ENCODE measurements around the gene BLOC1S4.
"Not testable (repeated sequence)": the region's sequence is repeated elsewhere in the genome, so short reads cannot be mapped to it uniquely, and the experiment has no call there.

The BLOC1S4 gene

DNA sequence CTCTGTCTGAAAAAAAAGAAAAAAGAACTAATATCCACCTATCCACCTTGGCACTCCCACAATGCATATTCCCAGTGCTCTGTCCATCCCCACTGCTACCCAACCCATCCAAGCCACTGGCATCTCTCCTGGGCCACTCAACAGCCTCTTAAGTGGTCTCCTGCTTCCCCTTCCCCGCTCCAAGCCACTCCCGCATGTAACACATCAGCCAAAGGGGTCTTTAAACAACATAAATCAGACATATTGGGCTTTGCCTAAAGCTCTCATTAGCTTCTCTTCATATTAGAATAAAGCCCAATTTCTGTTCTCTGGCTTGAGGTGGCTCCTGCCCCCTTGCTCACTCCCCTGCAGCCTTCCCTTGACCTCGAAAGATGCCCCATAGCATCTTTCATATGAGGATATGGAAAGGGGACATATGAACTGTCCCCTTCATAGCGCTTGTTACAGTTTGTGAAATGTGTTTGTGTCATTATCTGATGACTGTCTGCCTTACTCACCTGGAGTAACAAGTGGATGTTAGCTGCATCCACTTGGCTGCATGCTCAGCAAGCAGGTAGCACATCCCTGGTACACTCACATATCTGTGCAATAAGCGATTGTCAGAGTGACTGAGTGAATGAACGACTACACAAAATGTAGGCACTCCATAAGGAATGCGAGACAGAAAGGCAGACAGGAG is 3.1 kb downstream of the BLOC1S4 start:
- DNase-seq (ENCODE audit: low read depth): no peak

DNA sequence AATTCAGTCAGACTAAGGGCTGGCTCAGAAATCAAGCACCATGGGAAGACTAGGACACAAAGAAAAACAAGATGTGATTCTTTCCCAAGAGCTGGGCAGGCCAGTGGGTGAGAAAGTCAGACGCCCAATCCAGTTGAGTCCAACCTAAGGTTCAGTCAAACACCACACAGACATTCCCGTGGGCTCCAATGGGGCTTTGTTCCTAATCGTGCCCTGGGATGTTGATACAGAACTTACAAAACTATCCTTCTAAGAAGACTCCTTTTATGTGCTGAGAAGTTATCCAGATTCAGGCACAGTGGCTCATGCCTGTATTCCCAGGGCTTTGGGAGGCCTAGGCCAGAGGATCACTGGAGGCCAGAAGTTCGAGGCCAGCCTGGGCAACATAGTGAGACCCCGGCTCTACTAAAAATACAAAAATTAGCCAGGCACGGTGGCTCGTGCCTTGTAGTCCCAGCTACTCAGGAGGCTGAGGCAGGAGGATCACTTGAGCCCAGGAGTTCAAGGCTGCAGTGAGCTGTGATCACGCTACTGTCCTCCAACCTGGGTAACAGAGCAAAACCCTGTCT is 3.7 kb downstream of the BLOC1S4 start:
- no peak for DNase-seq (ENCODE audit: low read depth)

DNA sequence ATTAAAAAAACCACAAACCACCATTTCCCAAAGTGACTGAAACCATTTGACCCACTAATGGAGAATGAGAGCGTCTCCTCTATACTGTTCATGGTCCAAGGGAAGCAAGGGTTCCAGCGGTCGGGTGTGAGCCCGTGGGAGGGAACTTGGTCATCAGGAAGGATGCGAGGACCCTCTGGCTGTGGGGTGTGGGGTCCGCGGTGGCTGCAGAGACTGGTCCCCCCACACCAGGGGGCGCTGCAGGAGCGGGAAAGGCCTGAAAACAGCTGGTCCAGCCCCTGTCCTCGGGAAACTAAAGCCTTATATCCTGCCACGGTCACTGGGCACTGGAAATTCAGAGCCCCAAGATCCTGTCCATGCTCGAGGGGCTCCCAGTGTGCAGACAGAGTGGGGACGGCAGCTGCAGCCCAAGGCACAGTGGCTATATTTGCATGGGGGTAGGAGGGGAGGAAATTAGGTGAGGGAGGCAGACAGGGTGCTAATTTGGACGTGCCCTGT is 4.3 kb downstream of the BLOC1S4 start:
- peak; percentile 76 for DNase-seq (ENCODE audit: low read depth)

DNA sequence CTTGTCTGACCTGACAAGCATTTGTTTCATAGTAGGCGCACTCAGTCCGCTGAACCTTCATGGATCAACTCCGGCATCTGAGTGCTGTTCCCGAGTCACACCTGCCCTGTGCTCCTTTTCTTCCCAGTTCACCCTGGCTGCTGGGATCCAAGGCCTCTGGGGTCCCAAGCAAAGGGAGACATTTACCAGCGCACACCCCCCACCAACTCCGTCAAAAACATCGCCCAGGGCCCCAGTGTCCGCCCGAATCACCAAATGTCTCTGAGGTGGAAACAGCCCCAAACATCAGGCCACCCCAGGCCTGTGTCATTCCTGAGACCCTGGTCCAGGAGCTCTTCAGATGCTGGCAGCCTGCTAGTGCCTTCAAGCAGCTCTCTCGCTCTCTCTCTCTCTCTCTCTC is 5.1 kb downstream of the BLOC1S4 start:
- no peak for DNase-seq (ENCODE audit: low read depth)

- no peak for DNase-seq (ENCODE audit: low read depth)
Observed at GRCh38 chr4:6722891-6723290, 6.9 kb downstream of the BLOC1S4 start.

DNA sequence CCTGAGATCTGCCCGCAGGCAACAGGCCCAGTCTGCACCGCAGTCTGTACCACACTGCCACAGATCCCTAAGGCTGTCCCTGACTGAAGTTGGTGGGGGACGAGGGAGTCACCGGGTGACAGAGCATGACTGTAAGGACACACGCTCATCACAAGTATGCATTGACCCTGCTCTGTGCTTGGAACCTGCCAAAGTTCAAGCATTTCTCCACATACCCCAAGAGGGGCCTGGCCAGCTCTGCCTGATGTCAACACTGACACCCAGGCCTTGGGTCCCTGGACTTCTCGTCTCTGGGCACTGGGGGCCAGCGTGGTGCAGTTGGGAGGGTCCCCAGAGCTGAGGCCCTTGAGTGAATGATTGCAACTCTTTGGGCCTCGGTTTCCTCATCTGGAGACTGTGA is 7.9 kb downstream of the BLOC1S4 start:
- DNase-seq (ENCODE audit: low read depth): no peak

- peak; percentile 61 for DNase-seq (ENCODE audit: low read depth)
Observed at GRCh38 chr4:6724421-6725111, 8.6 kb downstream of the BLOC1S4 start.

GRCh38 chr4:6725427-6725961 is 9.5 kb downstream of the BLOC1S4 start:
- not testable (repeated sequence) for DNase-seq (ENCODE audit: low read depth)

DNA sequence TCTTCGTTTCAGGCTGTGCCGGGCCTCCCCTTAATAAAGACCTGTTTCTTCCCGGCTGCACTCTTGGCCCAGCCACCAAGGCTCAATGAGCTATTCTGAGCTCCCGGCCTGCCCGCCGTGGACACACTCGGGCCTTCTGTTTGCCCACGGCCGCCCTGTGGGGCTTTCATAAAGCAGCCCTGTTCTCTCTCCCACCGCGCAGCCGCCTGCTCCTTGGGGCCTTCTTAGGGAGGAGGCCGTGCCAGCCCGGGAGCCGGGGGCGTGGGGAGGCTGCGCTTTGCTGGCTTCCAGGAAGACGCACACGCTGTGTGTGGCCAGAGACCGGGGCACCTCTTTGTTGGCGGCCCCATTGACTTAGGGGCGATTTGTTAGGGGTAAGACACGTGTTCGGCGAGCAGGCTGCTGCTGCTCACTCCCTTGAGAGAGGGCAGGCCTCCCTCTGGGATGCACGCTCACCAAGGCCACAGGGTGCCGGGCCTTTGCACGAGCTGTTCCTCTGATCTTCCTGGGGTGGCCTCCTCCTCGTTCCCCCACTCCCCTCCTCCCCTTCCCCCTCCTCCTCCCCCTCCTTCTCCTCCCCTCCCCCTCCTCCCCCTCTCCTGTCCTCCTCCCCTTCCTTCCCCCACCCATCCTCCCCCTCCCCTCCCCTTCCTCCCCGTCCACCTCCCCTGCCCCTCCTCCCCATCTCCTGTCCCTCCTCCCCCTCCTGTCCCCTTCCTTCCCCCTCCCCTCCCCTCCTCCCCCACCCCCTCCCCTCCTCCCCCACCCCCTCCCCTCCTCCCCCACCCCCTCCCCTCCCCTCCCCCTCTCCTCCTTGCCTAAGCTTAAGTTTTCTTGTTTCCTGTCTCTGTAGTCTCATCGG is 11.3 kb downstream of the BLOC1S4 start:
- DNase-seq (ENCODE audit: low read depth): no peak

GRCh38 chr4:6727943-6728250 is 11.9 kb downstream of the BLOC1S4 start:
- DNase-seq (ENCODE audit: low read depth): no peak

DNA sequence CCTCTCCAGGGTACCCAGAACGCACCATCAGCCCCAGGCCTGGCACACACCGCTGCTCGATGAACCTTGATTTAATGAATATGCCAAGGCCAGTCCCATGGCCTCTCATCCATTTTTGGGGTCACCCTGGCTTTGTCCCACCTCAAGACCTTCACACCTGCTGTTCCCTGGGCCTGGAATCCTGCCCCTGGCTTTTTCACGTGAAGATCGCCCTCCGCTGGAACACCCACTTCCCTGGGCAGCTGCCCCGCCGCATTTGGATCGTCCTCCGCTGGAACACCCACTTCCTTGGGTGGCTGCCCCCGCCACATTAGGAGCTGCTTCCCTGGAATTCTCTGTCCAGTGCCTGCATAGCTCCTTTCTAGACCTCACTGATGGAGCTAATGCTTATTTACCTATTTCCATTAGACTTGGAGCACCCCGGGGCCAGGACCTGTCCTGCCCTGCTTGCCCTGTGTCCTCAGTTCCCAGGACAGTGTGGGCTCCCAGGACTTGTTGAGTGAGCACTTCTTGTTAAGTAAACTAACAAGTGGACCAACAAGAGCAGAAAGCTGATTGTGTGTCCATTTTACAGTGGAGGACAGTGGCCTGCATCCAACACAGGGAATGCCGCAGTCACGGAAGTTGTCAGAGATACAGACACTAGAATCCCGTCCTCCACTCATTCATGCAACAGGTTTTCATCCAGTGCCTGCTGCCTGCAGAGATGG is 12.5 kb downstream of the BLOC1S4 start:
- no peak for DNase-seq (ENCODE audit: low read depth)

GRCh38 chr4:6730603-6731317 is 14.8 kb downstream of the BLOC1S4 start:
- no peak for DNase-seq (ENCODE audit: low read depth)

GRCh38 chr4:6731318-6731675 is 15.3 kb downstream of the BLOC1S4 start:
- DNase-seq (ENCODE audit: low read depth): no peak

GRCh38 chr4:6731780-6732179 is 15.8 kb downstream of the BLOC1S4 start:
- no peak for DNase-seq (ENCODE audit: low read depth)

DNA sequence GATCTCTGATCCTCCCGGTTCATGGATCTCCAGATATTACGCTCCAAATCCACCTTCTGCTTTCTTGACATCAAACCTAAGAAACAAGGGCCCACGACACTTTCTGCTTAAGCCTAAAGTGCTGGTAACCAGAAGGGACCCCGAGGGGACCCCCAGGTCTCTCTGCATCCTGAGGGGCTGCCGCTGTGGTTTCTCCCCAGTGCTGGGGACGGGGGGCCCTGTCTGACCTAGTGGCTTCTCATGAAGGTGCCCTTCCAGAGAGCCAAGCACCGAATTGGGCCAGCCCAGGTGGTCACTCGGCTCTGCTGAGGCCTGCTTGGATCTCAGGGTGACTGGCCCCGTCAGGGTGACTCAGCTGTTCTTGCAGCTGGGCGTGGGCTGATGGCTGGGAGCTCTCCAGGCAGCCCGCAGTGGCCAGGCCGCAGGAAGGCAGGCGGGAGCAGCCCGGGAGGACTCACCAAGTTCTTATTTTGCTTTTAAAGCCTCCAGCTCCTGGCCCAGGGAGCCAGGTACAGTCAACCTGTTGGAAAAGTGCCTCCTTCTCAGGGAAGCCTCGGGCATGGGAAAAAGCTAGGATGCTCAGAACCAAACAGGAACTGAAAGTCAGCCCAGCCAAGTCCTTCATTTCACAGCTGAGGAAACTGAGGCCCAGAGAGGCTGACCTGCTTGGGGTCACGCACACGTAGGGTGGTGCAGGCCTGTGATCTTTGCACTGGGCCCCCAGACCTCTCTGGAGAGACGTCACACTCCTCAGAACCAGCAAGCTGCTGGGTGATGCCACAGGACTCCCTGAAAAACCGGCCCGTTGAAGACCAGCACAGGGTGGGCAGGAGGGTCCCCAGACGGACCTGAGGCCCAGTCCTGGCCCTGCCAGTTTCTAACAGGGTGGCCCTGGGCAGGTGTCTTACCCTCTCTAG is 16.7 kb downstream of the BLOC1S4 start:
- peak; percentile 91 for DNase-seq (ENCODE audit: low read depth)

GRCh38 chr4:6733358-6734164 is 17.6 kb downstream of the BLOC1S4 start:
- no peak for DNase-seq (ENCODE audit: low read depth)

DNA sequence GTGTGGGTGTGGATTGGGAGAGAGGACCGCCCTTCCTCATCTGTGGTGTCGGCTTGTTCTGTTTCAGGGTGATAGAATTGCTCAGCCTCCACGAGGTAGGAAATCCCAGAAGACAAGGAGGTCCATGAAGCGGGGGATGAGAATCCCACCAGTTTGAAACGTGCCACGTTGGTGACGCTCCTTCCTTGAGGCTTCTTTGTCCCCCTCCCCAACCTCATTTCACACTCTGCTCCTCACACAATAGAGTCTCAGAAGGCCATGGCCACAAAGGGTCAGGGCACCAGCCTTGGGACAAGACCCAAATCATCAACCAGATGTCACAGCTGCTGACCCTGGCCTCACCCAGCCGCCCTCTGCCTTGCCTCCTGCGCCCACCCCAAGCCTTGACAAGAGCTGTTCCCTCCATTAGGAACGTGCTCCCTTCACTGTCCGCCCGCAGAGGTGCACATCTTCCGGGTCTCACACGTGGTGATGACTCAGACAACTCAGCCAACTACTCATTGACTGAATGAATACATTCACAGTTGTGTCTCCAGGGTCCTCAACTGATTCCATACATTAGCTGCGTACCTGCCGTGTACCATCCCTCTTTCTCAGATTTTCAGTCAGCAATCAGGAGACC is 18.3 kb downstream of the BLOC1S4 start:
- no peak for DNase-seq (ENCODE audit: low read depth)

GRCh38 chr4:6739920-6740319 is 23.9 kb downstream of the BLOC1S4 start:
- DNase-seq (ENCODE audit: low read depth): no peak

DNA sequence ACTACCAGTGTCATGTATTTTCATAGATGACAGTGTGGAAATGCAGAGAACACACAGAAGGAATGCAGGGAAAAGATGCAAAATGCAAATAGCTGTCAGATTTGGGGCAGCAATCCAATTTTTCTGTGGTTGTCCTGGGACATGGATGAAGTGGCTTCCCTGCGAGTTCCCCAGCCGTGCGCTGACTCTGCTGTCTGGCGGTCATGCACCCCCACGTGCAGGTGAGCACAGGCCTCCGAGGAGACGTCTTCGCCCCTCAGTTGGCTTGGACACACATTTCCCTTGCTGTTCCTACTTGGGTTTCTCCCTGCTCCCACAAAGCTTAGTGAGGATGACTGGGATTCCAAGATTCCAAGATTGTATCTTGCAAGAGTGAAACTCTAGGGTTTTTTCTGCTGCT is 24.4 kb downstream of the BLOC1S4 start:
- no peak for DNase-seq (ENCODE audit: low read depth)

Measured in EH (cell line).